Left cardiac atrium (tissue), 4 donors: ENCODE measurements around the gene MAPK14. TPM values are rescaled to one million over a fixed set of nuclear protein-coding genes. Genes with fewer than 3 reads are reported as not detected.
"Not testable (repeated sequence)": the region's sequence is repeated elsewhere in the genome, so short reads cannot be mapped to it uniquely, and the experiment has no call there.

Experiments
- ATAC-seq, 2 donors: fragments of 200-7000 bp; cut with Tn5 transposase; one replicate each; pipeline ENCODE4 v1.9.1; 2020; ENCODE audit warnings: mild to moderate bottlenecking in 2 of 2, moderate library complexity in 2 of 2
- DNase-seq: peaks from one replicate; pipeline ENCODE4 v3.0.0-alpha.2; 2020
- intact Hi-C, 2 donors: fragments of 100-400 bp; cut with DNase I; formaldehyde crosslinking; loops; one replicate each; pipeline versions ENCODE4 v1.14.1 to v1.15.1; 2022 to 2023
- total RNA-seq, 2 donors: library from RNA; stranded (reverse); fragmentation: NEBNext Ultra II Directional; extraction: Animal tissue kit (Norgen Biotek cat#: 25700); gene quantifications; one replicate each; pipeline ENCODE4 v1.2.1, GENCODE V29; 2021
- donor health status: DM: no; HTN: yes; CAD: no.
- donor health status: DM: no; HTN: yes; CAD: no; lungs with severe emphysema.
- donor health status: DM: yes; HTN: yes; CAD: no.
- donor health status: Dilated cardiomyopathy.

Gene MAPK14
- total RNA-seq, 2 donors from 2014 or later = 36.1 to 38.4 TPM

DNA sequence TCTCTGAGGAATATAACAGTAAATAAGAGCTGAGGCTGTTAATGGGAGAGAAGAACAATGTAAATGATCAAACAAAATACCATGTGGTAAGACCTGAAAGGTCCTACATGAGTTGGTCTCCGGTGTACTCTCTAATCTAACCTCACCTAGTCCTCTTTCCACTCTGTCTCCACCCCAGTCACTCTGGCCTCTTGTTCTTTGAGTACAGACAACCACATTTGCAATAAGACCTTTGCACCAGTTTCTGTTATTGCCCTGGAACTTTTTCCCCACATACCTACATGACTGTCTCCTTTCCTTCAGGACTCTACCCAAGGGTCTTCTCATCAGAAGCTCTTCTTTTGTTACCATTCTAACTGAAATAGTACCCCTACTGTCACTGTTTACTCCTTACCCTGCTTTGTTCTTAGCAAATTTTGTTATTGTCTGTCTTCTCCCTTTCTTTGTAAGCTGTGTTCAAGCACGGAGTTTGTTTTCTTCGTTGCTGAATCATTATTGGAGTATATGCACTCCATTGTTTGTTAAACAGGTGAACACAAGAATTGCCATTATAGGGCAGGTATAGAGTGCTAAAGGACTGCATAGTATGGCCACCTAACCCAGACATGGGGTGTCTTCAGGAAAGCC is 37.3 kb downstream of the MAPK14 start:
- intact Hi-C loops = no loop called here

DNA sequence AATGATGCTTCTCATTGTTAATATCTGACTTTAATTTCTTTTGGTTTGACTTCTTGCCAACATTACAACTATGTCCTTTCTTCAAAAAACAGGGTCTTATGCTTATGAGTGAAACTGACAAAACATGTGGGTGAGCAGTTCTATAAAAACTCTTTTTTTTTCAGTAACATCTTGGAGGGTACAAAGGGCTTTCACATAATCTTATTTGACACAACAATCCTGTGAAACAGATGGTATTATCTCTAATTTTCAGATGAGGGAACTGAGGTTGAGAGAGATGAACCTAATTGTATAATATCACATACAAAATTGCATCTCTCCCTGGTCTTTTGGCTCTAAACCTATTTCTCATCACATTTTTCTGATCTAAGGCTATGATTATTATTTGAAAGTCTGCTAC is 38.3 kb downstream of the MAPK14 start:
- intact Hi-C loops = no loop called here
- ATAC-seq = no peak
- no peak for DNase-seq

More for the DNA sequence above, 37.3 kb downstream of the MAPK14 start:
- no peak for DNase-seq
- no peak for ATAC-seq

DNA sequence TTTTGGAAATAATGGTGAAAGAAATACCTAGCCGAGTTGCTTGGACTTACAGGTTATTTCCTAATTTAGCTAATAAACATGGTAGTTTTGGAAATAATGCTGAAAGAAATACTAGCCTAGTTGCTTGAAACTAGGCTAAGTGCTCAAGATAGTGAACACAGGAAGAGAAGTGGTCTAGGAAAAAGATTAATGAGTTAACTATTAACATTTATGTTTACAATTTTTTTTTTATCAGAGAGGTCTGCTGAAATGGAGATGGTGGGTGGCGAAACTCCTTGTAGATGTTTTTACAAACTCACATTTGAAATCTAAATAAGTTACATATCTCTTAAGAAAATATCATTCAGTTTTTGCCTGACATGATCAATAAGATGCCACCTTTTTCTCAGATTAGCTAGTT is 39.2 kb downstream of the MAPK14 start:
- no peak for ATAC-seq
- intact Hi-C loops = no loop called here
- no peak for DNase-seq

DNA sequence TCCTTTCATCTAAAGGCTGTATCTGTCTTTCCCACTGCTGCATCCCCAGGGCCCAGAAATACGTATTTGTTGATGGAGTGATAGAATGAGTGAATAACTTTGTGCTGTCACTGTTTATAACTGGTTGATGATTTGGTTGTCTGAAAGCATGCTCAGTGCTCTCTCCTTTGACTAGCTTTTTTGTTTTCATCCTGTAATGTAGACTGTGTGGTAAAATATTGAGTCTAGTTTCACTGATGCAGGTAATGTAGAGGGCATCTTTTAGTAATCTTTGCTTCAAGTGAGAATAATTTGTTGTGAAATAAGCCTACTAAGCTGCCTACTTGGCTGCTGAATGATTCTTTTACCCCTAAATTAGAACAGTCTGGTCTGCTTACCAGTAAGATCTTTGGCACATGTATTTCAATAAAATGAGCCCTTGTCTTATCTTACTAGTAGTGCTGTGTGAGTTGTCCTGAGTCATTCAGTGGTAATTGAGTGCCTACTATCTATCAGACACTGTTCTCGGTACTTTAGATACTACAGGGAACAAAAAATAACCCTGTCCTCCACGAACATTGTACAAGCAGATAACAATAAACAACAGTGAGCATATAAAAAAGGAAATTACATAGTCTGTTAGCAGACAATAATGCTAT is 39.9 kb downstream of the MAPK14 start:
- intact Hi-C loops = no loop called here
- no peak for DNase-seq
- ATAC-seq = peak; percentile 64 to 94

DNA sequence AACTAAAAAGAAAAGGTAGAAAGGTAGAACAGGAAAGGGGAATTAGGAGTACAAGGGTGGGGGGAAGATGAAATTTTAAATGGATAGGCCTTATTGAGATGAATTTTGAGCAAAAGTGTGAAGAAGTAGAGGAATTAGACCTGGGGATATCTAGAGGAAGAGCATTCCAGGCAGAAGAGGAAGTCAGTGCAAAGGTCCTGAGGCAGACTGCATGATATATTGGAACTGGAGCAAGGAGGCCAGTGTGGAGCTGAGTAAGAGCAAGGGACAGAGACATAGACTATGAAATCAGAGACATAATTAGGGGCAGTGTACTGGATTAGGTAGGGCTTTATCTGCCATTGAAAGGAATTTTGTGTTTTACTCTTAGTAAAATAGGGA is 40.4 kb downstream of the MAPK14 start:
- no peak for DNase-seq
- ATAC-seq = peak in 1 of 2 donors; percentile 37
- intact Hi-C loops = no loop called here

DNA sequence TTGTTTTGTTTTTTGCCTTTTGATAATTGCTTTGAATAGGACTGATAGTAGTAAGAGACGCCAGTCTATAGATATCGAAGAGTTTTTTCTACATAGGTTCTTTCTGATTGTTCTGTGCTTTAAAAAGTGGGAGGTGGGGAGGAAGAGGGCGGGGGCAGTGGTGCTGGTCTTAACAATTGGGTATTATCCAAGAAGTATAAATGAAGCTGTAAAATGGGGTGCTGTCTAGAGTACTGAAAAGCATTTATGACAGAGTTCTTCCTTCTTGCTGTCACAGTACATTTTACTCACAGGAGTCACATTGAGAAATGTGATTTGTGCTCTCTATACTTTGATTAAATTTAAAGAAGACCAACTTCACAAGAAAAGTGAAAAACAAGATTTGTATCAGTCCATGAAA is 41.0 kb downstream of the MAPK14 start:
- intact Hi-C loops = no loop called here
- no peak for DNase-seq
- ATAC-seq = no peak

DNA sequence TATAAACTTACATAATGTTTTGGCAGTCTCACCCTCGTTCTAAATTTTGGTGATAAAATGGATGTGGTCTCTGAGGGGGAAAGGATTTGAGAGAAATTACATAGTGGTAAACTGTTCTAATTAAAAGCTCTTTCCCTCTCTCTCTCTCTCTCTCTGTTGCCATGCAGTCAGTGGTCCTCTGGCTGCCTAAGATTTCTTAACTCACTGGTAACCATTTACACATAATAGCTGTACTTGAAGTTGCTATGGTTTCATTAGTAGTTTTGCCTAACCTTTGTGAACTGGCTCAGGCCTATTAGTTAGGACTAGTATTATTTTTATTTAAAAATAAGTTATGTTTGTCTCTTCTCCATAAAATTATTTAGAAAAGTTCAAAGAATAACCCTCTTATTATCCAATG is 42.0 kb downstream of the MAPK14 start:
- ATAC-seq = no peak
- no peak for DNase-seq
- intact Hi-C loops = no loop called here

DNA sequence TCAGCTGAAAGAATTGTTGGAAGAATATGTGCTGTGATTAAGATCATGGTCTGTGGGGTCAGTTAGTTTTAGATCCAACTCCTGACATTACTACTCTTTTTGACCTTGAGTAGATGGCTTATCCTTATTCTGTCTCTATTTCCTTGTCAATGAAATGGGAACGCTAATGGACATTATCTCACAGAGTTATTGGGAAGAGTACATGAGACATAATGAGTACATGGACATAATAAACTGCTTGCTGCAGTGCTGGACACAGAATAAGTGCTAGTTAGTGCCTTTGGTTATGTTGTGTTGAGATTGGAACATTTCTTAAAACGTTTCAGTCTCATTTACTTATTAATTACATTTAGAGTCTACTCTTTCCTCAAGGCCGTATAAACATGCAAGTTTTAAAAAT is 42.6 kb downstream of the MAPK14 start:
- ATAC-seq (no peak), DNase-seq (no peak)
- intact Hi-C loops = no loop called here

DNA sequence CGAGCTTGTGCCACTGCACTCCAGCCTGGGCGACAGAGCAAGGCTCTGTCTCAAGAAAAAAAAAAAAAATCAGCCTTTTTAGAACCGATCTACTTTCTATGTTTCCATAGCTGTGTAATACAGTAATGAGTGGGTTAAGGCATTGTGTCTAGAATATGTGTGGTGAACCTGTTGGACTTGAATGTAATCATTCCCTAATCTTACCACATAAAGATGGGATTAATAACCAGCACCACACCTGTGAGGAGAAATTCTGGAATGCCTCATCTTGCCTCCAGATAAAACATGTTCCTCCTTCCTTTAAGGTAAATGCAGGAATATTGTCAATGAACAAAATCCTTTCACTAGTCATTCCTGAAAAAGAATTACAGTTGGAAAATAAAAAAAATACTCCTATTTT is 43.7 kb downstream of the MAPK14 start:
- intact Hi-C loops = no loop called here
- no peak for DNase-seq

DNA sequence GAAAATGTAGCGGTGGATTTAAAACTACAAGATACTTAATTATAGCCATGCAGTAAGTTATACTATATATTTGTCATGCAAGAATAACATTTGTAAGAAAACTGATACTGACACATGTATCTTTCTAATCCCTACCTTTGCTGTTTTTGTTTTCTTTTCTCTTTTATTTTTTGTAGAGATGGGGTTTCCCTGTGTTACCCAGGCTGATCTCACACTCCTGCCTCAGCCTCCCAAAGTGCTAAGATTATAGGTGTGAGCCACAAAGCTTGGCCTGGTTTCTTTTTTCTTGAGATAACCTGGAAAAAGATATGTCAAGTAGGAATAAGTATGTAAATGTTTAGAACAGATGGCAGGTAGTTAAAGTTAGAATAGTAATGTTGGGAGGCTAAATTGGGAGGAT is 44.1 kb downstream of the MAPK14 start:
- intact Hi-C loops = no loop called here
- ATAC-seq (no peak), DNase-seq (no peak)

More for the DNA sequence above, 43.7 kb downstream of the MAPK14 start:
- no peak for ATAC-seq

DNA sequence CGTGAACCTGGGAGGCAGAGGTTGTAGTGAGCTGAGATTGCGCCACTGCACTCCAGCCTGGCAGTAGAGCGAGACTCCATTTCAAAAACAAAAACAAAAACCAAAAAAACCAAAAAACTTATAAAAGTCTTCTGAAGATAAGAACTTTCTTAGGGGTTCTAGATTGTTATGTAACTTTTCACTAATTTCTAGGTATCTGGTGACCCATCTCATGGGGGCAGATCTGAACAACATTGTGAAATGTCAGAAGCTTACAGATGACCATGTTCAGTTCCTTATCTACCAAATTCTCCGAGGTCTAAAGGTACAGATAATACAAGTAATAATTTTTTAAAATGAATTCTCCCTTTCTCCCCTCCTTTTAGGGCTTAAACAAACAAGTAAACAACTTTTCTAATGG is 45.1 kb downstream of the MAPK14 start:
- ATAC-seq (no peak), DNase-seq (no peak)
- intact Hi-C loops = no loop called here

DNA sequence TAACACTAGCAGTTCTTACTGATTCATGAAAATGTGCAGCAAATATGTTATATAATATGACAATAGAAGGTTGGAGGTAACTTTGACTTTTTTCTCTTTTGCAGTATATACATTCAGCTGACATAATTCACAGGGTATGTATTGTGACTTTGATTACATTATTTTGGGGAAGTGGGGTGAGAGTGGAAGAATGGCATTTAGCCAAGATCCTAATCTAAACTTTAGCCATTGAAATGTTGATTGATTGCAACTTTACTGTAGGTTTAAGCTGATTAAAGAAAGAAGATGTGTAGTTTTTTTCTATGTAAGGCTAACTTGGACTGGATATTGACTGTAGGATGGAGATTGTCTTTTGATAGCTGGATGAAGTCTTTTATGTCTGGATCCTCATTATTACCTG is 46.0 kb downstream of the MAPK14 start:
- DNase-seq (no peak), ATAC-seq (no peak)
- intact Hi-C loops = no loop called here

DNA sequence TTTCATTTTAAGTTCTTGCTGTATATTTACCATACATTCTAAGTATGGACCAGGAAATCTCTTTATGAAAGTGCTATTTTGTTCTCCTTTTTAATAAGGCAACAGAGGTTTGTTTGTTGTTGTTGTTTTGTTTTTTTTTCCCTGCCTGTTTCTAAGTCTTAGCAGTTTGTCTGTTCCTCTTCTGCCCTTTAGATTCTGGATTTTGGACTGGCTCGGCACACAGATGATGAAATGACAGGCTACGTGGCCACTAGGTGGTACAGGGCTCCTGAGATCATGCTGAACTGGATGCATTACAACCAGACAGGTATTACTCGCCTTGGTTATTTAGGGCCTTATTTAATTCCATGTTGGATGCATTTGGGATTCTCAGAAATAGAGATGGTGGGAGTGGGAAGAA is 48.0 kb downstream of the MAPK14 start:
- DNase-seq (no peak), ATAC-seq (peak in 1 of 2 donors; percentile 34)
- intact Hi-C loops = no loop called here

DNA sequence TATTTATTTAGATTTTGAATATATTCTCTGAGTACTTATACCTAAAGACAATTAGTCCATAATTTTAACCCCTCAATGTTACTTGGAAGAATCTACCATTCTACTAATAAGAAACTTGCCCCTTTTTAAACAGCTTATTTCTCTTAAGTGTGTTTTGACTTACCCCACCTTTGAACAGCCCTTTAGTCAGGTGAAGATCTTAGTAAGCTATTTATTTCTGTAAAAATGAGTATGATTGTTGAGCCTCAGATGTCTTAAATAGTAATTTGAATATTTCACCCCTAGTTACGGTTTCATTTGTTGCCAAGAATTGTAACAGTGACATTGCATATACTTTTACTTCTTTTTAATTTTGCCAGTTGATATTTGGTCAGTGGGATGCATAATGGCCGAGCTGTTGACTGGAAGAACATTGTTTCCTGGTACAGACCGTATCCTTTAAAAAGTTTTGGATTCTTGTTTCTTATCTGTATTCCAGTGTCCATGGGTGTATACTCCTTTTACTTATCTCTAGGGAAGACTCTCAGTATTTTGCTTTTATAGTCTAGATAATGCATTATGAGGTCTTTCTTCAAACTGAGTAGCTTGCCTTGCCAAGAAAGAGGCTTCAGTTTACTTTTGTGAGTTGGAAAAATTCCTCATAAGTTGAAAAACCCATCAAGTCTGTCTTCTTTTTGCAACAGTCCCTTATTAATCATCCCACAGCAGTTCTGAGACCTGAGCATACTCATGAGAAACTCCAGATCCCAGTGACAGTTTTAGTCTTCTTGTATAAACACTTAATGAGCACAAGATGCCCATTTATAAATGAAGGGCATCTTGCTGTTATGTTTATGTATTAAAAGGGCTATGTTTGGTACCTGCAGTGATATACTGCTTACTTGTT is 48.8 kb downstream of the MAPK14 start:
- ATAC-seq = peak in 1 of 2 donors; percentile 49
- DNase-seq = no peak
- intact Hi-C loops = no loop called here

DNA sequence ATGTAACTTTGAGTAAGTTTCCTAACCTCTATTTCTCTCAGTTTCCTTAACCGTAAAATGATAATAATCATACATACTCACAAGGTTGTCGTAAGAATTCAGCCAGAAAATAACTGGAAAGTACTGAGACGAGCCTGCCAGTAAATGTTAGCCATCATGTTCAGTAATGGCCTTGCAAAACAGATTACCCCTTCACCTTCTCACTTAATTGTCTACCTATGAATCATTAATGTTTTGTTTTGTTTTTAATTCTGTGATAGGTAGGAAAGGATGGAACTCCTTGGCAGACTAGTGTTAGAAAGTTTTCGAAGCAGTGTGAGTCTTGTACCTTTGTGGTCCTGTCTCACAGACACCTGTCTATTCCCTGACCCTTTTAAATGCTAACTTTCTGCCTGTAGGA is 50.6 kb downstream of the MAPK14 start:
- peak in 1 of 2 donors; percentile 29 for ATAC-seq
- intact Hi-C loops = no loop called here
- DNase-seq = no peak

DNA sequence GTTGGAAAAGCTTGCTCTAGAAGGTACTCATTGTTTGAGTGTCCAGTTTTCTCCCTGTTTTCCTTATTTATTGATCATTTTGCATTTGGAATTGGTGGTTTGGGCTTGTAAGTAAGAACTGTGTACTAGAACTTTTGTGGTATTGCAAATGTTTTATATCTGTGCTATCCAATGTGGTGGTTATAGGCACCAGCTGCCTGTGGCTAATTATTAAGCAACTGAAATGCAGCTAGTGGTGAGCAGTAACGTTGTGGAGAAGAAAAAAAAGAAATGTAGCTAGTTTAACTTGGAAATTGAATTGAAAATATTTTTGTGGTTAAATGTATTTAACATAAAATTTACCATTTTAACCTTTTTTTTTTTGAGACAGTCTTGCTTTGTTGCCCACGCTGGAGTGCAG is 52.0 kb downstream of the MAPK14 start:
- intact Hi-C loops = no loop called here
- ATAC-seq (no peak), DNase-seq (no peak)

DNA sequence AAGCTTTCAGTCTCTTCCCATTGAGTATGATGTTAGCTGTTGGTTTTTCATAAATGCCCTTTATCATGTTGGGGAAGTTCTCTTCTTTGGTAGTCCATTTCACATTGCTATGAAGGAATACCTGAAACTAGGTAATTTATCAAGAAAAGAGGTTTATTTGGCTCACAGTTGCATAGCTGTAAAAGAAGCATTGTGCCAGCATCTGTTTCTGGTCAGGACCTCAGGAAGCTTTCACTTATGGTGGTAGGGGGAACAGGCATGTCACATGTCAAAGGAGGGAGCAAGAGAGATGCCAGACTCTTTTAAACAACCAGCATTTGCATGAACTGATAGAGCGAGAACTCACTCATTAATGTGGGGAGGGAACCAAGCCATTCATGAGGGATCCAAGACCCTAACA is 54.7 kb downstream of the MAPK14 start:
- ATAC-seq (no peak), DNase-seq (no peak)
- intact Hi-C loops = no loop called here

DNA sequence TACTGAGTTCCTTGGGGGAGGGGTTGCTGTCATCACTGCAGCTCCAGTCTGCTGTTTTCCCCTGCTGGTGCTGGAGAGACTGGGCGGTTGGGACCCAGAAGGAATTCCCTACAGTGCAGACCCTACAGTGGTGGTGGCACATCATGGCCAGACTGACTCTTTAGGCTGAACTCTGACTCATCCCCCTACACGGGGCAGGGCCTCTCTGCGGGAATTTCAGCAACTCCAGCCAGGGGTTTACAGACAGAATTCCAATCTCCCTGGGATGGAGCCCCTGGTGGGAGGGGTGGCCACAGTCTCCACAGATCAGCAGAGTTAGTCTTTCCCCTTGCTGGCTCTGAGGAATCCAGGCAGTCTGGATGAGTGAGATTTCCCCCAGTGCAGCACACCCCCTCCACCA is 55.8 kb downstream of the MAPK14 start:
- DNase-seq (no peak), ATAC-seq (no peak)
- intact Hi-C loops = no loop called here

DNA sequence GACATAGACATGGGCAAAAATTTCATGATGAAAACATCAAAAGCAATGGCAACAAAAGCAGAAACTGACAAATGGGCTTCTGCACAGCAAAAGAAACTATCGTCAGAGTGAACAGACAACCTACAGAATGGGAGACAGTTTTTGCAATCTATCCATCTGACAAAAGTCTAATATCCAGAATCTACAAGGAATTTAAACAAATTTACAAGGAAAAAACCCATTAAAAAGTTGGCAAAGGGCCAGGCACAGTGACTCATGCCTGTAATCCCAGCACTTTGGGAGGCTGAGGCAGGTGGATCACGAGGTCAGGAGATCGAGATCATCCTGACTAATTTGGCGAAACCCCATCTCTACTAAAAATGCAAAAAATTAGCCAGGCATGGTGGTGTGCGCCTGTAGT is 60.6 kb downstream of the MAPK14 start:
- intact Hi-C loops, DNase-seq, ATAC-seq: not testable (repeated sequence)

DNA sequence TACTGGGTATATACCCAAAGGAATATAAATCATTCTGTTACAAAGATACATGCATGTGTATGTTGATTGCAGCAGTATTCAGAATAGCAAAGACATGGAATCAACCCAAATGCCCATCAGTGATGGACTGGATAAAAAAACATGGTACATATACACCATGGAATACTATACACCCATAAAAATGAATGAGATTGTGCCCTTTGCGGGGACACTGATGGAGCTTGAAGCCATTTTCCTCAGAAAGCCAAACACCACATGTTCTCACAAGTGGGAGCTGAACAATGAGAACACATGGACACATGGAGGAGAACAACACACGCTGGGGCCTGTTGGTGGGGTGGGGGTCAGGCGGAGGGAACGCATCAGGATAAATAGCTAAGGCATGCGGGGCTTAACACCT is 61.4 kb downstream of the MAPK14 start:
- DNase-seq (no peak), ATAC-seq (no peak)
- intact Hi-C loops = no loop called here
